A549 (cell line): Measurements from ENCODE around the gene PIP4K2A. TPM values are rescaled to one million over a fixed set of nuclear protein-coding genes. Genes with fewer than 3 reads are reported as not detected.

Experiments
- ATAC-seq, 2 experiments: fragments of 200-7000 bp in 1 of 2; fragments of >200 bp in 1 of 2; cut with Nextera tagmentation in 1 of 2; cut with Tn5 transposase in 1 of 2; 3 replicates each; pipeline versions ENCODE4 v1.8.0 to v1.9.1; 2018 to 2020; ENCODE audit warnings: mild to moderate bottlenecking in 1 of 2, moderate library complexity in 1 of 2
- CTCF ChIA-PET: fragments of 300-600 bp; sonication (Branson Sonifier 250); formaldehyde crosslinking; extraction: SDS; loops from one replicate; lab custom pipeline; 2021; ENCODE audit warnings: antibody characterized with exemption, inconsistent platforms; lab: Yijun Ruan, JAX
- POLR2A ChIA-PET: fragments of 350-600 bp; formaldehyde crosslinking; extraction: SDS; loops from one replicate; lab custom pipeline; 2021; ENCODE audit warnings: antibody characterized with exemption, inconsistent platforms; lab: Yijun Ruan, JAX
- DNase-seq, 2 experiments: peaks; one replicate each; pipeline versions ENCODE4 v3.0.0 to v3.0.0-alpha.2; 2011 to 2016; ENCODE audit warnings: low read depth in 1 of 2, low spot score in 1 of 2
- FAIRE-seq: peaks from 2 replicates; lab custom pipeline; 2011; peaks lifted over from hg19 to GRCh38; lab: Jason Lieb, UNC
- H3K27ac ChIP-seq, 2 experiments: fragments of >200 bp; sonication (Bioruptor Twin); formaldehyde crosslinking; 3 replicates each; pipeline ENCODE4 v1.5.1; 2016 to 2017
- H3K4me1 ChIP-seq: fragments of >200 bp; sonication (Bioruptor Twin); formaldehyde crosslinking; 3 replicates; pipeline ENCODE4 v1.6.1; 2016
- H3K4me2 ChIP-seq: fragments of >200 bp; sonication (Bioruptor Twin); formaldehyde crosslinking; 3 replicates; pipeline ENCODE4 v1.6.1; 2016
- H3K4me3 ChIP-seq: fragments of >200 bp; sonication (Bioruptor Twin); formaldehyde crosslinking; 3 replicates; pipeline ENCODE4 v1.5.1; 2016
- H3K9me3 ChIP-seq: fragments of >200 bp; sonication (Bioruptor Twin); formaldehyde crosslinking; 3 replicates; pipeline ENCODE4 v1.6.1; 2016
- BHLHE40 ChIP-seq: IDR thresholded peaks from 2 replicates; pipeline ENCODE4 v1.6.1; 2012; ENCODE audit warnings: low read depth, low read length, inconsistent platforms
- FOSB ChIP-seq: fragments of 250-450 bp; sonication (Bioruptor Pico); IDR thresholded peaks from 2 replicates; pipeline ENCODE4 v1.5.0; 2020; ENCODE audit warnings: mild to moderate bottlenecking, moderate library complexity
- FOXS1 ChIP-seq: fragments of 250-450 bp; sonication (Bioruptor Pico); IDR thresholded peaks from 2 replicates; pipeline ENCODE4 v1.5.0; 2020; ENCODE audit warnings: mild to moderate bottlenecking, moderate library complexity
- GATA3 ChIP-seq: IDR thresholded peaks from 2 replicates; pipeline ENCODE4 v1.6.1; 2012; ENCODE audit warnings: borderline replicate concordance
- HDAC2 ChIP-seq: fragments of 200-600 bp; sonication (generic); IDR thresholded peaks from 2 replicates; pipeline ENCODE4 v1.6.1; 2016
- HES2 ChIP-seq: fragments of >200 bp; sonication (Bioruptor Twin); formaldehyde crosslinking; IDR thresholded peaks from 2 replicates; pipeline ENCODE4 v1.6.1; 2016
- HEYL ChIP-seq: fragments of 250-450 bp; sonication (Bioruptor Pico); IDR thresholded peaks from 2 replicates; pipeline ENCODE4 v1.8.0; 2021; ENCODE audit warnings: mild to moderate bottlenecking, moderate library complexity
- HOXA7 ChIP-seq: fragments of 250-450 bp; sonication (Bioruptor Pico); IDR thresholded peaks from 2 replicates; pipeline ENCODE4 v1.5.0; 2020; ENCODE audit warnings: mild to moderate bottlenecking, moderate library complexity
- HOXB13 ChIP-seq: fragments of 250-450 bp; sonication (Bioruptor Pico); IDR thresholded peaks from 2 replicates; pipeline ENCODE4 v1.5.0; 2020; ENCODE audit warnings: low read depth, mild to moderate bottlenecking, moderate library complexity
- KDM1A ChIP-seq: fragments of 200-600 bp; sonication (generic); IDR thresholded peaks from 2 replicates; pipeline ENCODE4 v1.6.1; 2016; ENCODE audit warnings: low read depth, mild to moderate bottlenecking
- KDM5A ChIP-seq: fragments of 200-600 bp; sonication (generic); IDR thresholded peaks from 2 replicates; pipeline ENCODE4 v1.6.1; 2016; ENCODE audit warnings: antibody characterized with exemption, mild to moderate bottlenecking
- MYC ChIP-seq: IDR thresholded peaks from 2 replicates; pipeline ENCODE4 v1.6.1; 2012; ENCODE audit warnings: mild to moderate bottlenecking, inconsistent platforms, low read length, improper control_type of control experiment, borderline replicate concordance
- RAD21 ChIP-seq, 2 experiments: fragments of >200 bp in 1 of 2; sonication (Bioruptor Twin) in 1 of 2; formaldehyde crosslinking in 1 of 2; IDR thresholded peaks in 1 of 2; conservative IDR thresholded peaks in 1 of 2; 2 replicates in 1 of 2; 3 replicates in 1 of 2; pipeline ENCODE4 v1.6.1; 2012 to 2018; ENCODE audit warnings: inconsistent platforms in 1 of 2
- RARB ChIP-seq: fragments of 250-450 bp; sonication (Bioruptor Pico); IDR thresholded peaks from 2 replicates; pipeline ENCODE4 v1.8.0; 2021; ENCODE audit warnings: mild to moderate bottlenecking, moderate library complexity
- RNF2 ChIP-seq: fragments of 200-600 bp; sonication (generic); IDR thresholded peaks from 2 replicates; pipeline ENCODE4 v1.6.1; 2016; ENCODE audit warnings: low read depth, mild to moderate bottlenecking, antibody characterized with exemption, moderate library complexity, borderline replicate concordance
- ZFP36 ChIP-seq: fragments of 450-650 bp; IDR thresholded peaks from 2 replicates; pipeline ENCODE4 v1.6.1; 2014; ENCODE audit warnings: borderline replicate concordance; ENCODE audit not compliant: partially characterized antibody
- ZSCAN20 ChIP-seq: fragments of 250-450 bp; sonication (Bioruptor Pico); IDR thresholded peaks from 2 replicates; pipeline ENCODE4 v1.8.0; 2022; ENCODE audit warnings: mild to moderate bottlenecking, moderate library complexity
- whole genome bisulfite sequencing: methylation state at CpG from one replicate; pipeline ENCODE4 v1.1.6; 2017; ENCODE audit errors: missing lambda C conversion rate; 5-methylcytosine and 5-hydroxymethylcytosine counted together
- polyA plus RNA-seq, 4 experiments: library from polyadenylated mRNA; depleted of rRNA in 3 of 4; stranded (reverse); fragments of >200 nt; fragmentation: RNase III in 1 of 4; extraction: RNeasy Plus Mini Kit Qiagen cat#74134 plus additional on column Dnase treatment in 1 of 4; gene quantifications; 2 replicates in 3 of 4; 3 replicates in 1 of 4; pipeline ENCODE4 v1.2.3, GENCODE V29; 2011 to 2017
- TF ChIP-seq, protein P1 (sequence below): fragments of 250-450 bp; sonication (Bioruptor Pico); IDR thresholded peaks from 2 replicates; pipeline ENCODE4 v1.5.0; 2021; ENCODE audit warnings: mild to moderate bottlenecking, moderate library complexity, borderline replicate concordance
- TF ChIP-seq, protein P2 (sequence below): fragments of 150-350 bp; IDR thresholded peaks from 2 replicates; pipeline ENCODE4 v1.6.1; 2014; ENCODE audit warnings: low read depth, mild to moderate bottlenecking, low read length

Gene PIP4K2A
- polyA plus RNA-seq, 2 of the 4 experiments (the other 2 are of a cell fraction): 23.1 to 24.0 TPM

DNA sequence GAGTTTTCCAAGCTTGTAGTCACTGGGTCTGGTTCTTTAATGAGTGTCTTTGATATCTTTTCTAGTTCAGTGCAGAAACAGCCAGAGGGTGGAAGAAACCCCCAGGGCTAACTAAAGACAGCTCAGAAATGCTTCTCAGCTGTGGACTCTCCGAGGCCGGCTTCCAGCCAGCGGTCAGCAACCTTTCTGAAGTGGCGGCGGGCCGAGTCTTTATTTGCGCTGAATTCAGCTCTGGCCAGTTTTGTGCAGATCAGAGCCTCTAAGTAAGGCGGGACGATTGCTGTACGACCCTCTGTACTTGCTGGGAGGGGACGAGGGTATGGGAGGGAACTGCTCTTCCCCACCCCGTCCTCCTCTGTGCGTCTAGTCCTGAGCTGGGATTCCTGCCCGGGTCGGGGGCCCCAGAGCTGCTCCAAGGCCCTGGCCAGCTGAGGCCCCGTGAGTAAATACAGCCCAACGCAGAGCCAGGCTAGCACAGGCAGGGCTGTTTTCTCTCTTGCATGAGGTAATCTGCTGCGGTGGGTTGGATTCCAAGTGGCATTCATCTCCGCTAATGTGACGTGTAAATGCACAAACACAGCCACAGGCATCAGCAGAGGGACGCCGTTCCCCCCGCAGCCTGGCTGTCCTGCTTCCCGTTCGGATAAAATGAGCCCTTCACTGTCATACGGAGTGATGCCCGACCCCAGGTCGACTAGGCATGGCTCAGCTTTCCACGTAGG lies 159.8 kb downstream of the PIP4K2A start:
- H3K9me3 ChIP-seq: no peaks in the 10 kb centered on the region
- ChIA-PET CTCF (interaction anchor here (0.9 kb wide), 1 partner anchor 435 kb away, joined by 3 read pairs; no protein-coding TSS in a partner anchor), POLR2A (no interaction called here)
- no peak overlapping the region for H3K4me3 ChIP-seq
- H3K27ac ChIP-seq: no peak overlapping the region
- FAIRE-seq (no peak), ATAC-seq (no peak), DNase-seq (no peak)
- WGBS: 92% methylated on average over 27 of the region's 29 CpGs
- no peaks in the 10 kb centered on the region for H3K4me1 ChIP-seq
- TF ChIP-seq RNF2: no peak
- TF ChIP-seq HES2: no peak
- TF ChIP-seq, protein P1, sequence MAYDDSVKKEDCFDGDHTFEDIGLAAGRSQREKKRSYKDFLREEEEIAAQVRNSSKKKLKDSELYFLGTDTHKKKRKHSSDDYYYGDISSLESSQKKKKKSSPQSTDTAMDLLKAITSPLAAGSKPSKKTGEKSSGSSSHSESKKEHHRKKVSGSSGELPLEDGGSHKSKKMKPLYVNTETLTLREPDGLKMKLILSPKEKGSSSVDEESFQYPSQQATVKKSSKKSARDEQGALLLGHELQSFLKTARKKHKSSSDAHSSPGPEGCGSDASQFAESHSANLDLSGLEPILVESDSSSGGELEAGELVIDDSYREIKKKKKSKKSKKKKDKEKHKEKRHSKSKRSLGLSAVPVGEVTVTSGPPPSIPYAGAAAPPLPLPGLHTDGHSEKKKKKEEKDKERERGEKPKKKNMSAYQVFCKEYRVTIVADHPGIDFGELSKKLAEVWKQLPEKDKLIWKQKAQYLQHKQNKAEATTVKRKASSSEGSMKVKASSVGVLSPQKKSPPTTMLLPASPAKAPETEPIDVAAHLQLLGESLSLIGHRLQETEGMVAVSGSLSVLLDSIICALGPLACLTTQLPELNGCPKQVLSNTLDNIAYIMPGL (CRISPR knock-in tag): no peak
- TF ChIP-seq FOSB: no peak
- no peak for TF ChIP-seq BHLHE40
- TF ChIP-seq RARB (CRISPR knock-in tag): no peak
- TF ChIP-seq HDAC2: no peak
- TF ChIP-seq HOXA7 (CRISPR knock-in tag): no peak
- no peak for TF ChIP-seq HEYL (CRISPR knock-in tag)
- H3K4me2 ChIP-seq: no peak overlapping the region

DNA sequence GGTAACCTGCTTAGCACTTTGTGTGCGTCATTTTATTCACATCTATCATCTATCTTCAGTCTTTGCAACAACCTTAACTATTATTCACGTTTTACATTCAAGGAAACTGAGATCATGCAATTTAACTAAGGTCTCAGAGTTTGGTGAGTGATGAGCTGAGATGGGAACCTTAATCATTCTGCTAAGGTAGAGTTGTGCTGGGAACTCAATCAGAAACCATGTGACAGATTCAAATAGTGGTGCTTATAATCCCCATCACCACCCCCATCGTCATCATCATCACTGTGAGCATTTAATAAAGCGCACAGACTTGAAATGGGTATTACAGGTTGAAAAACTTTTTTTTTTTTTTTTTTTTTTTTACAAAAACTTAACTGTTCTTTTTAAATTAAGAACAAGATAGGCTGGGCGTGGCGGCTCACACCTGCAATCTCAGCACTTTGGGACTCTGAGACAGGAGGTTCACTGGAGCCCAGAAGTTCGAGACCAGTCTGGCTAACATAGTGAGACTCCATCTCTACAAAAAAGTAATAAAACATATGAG lies 160.9 kb downstream of the PIP4K2A start:
- no peak for DNase-seq
- ATAC-seq: no peak
- CTCF ChIA-PET: no interaction called here
- no peak for TF ChIP-seq ZFP36
- TF ChIP-seq RAD21 (conservative IDR thresholded peaks at IDR 0.05 in 1 of 2, IDR thresholded peaks at IDR 0.05 in 1 of 2): no peak
- no peak for TF ChIP-seq HOXB13 (CRISPR knock-in tag)
- TF ChIP-seq, protein P1 (CRISPR knock-in tag): no peak
- TF ChIP-seq KDM5A: no peak
- no peak for TF ChIP-seq FOXS1
- no peak for TF ChIP-seq GATA3
- TF ChIP-seq, protein P2, sequence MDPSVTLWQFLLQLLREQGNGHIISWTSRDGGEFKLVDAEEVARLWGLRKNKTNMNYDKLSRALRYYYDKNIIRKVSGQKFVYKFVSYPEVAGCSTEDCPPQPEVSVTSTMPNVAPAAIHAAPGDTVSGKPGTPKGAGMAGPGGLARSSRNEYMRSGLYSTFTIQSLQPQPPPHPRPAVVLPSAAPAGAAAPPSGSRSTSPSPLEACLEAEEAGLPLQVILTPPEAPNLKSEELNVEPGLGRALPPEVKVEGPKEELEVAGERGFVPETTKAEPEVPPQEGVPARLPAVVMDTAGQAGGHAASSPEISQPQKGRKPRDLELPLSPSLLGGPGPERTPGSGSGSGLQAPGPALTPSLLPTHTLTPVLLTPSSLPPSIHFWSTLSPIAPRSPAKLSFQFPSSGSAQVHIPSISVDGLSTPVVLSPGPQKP: no peak
- TF ChIP-seq HES2: no peak
- TF ChIP-seq KDM1A: no peak
- TF ChIP-seq MYC: no peak
- no peak for TF ChIP-seq ZSCAN20
- no peaks in the 10 kb centered on the region for H3K9me3 ChIP-seq
- no peak overlapping the region for H3K4me2 ChIP-seq
- POLR2A ChIA-PET: no interaction called here
- 92% methylated on average over 7 of the region's 7 CpGs for WGBS
- no peaks in the 10 kb centered on the region for H3K4me1 ChIP-seq
- no peak overlapping the region for H3K27ac ChIP-seq
- FAIRE-seq: no peak
- H3K4me3 ChIP-seq: no peak overlapping the region
